ENCODE measurements around the gene PRMT1. TPM values are rescaled to one million over a fixed set of nuclear protein-coding genes. Genes with fewer than 3 reads are reported as not detected.

PRMT1 gene
- total RNA-seq, 1 donor from 2014 or later = 273 TPM

GRCh38 chr19:49669516-49669915, 7.6 kb upstream of the PRMT1 start:
- H3K4me3 Mint-ChIP-seq = no peak overlapping the region
- TF ChIP-seq CTCF (IDR thresholded peaks at IDR 0.05; ENCODE audit: unreplicated experiment) = no peak
- peaks cover 31% of the 10 kb centered on the region for H3K4me1 Mint-ChIP-seq
- no peaks in the 10 kb centered on the region for H3K9me3 Mint-ChIP-seq
- no peak overlapping the region for H3K27ac Mint-ChIP-seq
- DNase-seq (ENCODE audit: low spot score in 2 of 2, unreplicated experiment in 2 of 2) = no peak
- H3K27me3 Mint-ChIP-seq (ENCODE audit: low read depth) = no peaks in the 10 kb centered on the region
- peaks cover 6% of the 10 kb centered on the region for H3K36me3 Mint-ChIP-seq

- peak overlapping the region; percentile 90 for H3K27ac Mint-ChIP-seq
- peaks cover 10% of the 10 kb centered on the region for H3K4me1 Mint-ChIP-seq
- peak overlapping the region; percentile 66 for H3K4me3 Mint-ChIP-seq
- TF ChIP-seq CTCF (IDR thresholded peaks at IDR 0.05; ENCODE audit: unreplicated experiment) = peak; percentile 82
- H3K27me3 Mint-ChIP-seq (ENCODE audit: low read depth) = no peaks in the 10 kb centered on the region
- H3K9me3 Mint-ChIP-seq = no peaks in the 10 kb centered on the region
- peaks cover 6% of the 10 kb centered on the region for H3K36me3 Mint-ChIP-seq
- peak; percentile 60 to 83 for DNase-seq (ENCODE audit: low spot score in 2 of 2, unreplicated experiment in 2 of 2)
These were observed 4.7 kb upstream of the PRMT1 start for GRCh38 chr19:49672131-49672919.

GRCh38 chr19:49676136-49676783, 811 bp upstream of the PRMT1 start:
- H3K4me3 Mint-ChIP-seq = peak overlapping the region; percentile 86
- H3K36me3 Mint-ChIP-seq = peaks cover 4% of the 10 kb centered on the region
- TF ChIP-seq CTCF (IDR thresholded peaks at IDR 0.05; ENCODE audit: unreplicated experiment) = no peak
- peak overlapping the region; percentile 100 for H3K27ac Mint-ChIP-seq
- peaks cover 29% of the 10 kb centered on the region for H3K4me1 Mint-ChIP-seq
- no peak for DNase-seq (ENCODE audit: low spot score in 2 of 2, unreplicated experiment in 2 of 2)
- no peaks in the 10 kb centered on the region for H3K9me3 Mint-ChIP-seq
- H3K27me3 Mint-ChIP-seq (ENCODE audit: low read depth) = no peaks in the 10 kb centered on the region

GRCh38 chr19:49676784-49677230, 264 bp upstream of the PRMT1 start:
- Mint-ChIP-seq H3K4me3 (peak overlapping the region; percentile 86), H3K36me3 (peaks cover 3% of the 10 kb centered on the region), H3K27ac (peak overlapping the region; percentile 100), H3K9me3 (no peaks in the 10 kb centered on the region), H3K4me1 (peaks cover 28% of the 10 kb centered on the region), H3K27me3 (ENCODE audit: low read depth) (no peaks in the 10 kb centered on the region)
- TF ChIP-seq CTCF (IDR thresholded peaks at IDR 0.05; ENCODE audit: unreplicated experiment) = no peak
- peak; percentile 98 to 99 for DNase-seq (ENCODE audit: low spot score in 2 of 2, unreplicated experiment in 2 of 2)

GRCh38 chr19:49677901-49678674, 1.0 kb downstream of the PRMT1 start:
- DNase-seq (ENCODE audit: low spot score in 2 of 2, unreplicated experiment in 2 of 2) = peak; percentile 74 to 92
- no peaks in the 10 kb centered on the region for H3K9me3 Mint-ChIP-seq
- H3K27me3 Mint-ChIP-seq (ENCODE audit: low read depth) = no peaks in the 10 kb centered on the region
- peaks cover 4% of the 10 kb centered on the region for H3K36me3 Mint-ChIP-seq
- TF ChIP-seq CTCF (IDR thresholded peaks at IDR 0.05; ENCODE audit: unreplicated experiment) = peak; percentile 77
- H3K4me1 Mint-ChIP-seq = peaks cover 22% of the 10 kb centered on the region
- H3K27ac Mint-ChIP-seq = peak overlapping the region; percentile 98
- H3K4me3 Mint-ChIP-seq = peak overlapping the region; percentile 86

Data from mesothelial cell of epicardium (in vitro differentiated cells).